Measurements from ENCODE around the gene DTHD1.

Gene DTHD1

DNA sequence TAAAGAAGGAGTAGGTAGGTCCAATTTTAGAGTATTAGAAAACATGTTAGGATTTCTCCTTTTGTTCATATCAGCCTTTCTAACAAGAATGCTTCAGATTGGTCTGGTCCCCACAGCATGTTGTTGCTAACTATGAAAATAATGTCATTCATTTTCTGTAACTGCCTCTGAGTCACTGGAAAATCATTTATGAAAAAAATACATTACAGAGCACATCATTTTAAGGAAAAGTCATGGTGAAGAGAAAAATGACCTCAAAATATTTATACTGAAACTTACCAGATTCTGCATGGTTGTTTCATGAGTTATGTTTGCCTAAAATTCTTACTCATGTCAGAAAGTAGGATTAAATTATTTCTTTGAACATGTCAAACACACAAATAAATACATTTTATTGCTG is 35.2 kb downstream of the DTHD1 start:
- peak; percentile 40 for DNase-seq

DNA sequence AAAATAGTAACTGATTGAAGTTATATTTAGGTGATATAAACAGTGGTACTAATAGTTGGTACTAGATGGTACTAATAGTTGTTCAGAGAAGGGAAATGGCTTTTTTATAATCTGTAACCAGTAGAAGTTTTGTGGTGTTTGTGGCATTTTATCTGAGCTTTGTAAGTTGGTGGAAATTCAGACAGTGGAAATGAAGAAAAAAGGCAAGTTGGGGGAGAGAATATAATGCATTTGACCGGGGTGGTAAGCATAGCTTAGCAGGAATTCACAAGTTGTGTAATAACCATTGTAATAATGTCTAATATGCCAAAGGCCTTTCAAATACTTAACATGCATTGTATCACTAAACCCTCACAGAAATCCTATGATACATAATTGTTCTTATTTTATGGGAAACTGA is 36.3 kb downstream of the DTHD1 start:
- peak; percentile 42 for DNase-seq

DNA sequence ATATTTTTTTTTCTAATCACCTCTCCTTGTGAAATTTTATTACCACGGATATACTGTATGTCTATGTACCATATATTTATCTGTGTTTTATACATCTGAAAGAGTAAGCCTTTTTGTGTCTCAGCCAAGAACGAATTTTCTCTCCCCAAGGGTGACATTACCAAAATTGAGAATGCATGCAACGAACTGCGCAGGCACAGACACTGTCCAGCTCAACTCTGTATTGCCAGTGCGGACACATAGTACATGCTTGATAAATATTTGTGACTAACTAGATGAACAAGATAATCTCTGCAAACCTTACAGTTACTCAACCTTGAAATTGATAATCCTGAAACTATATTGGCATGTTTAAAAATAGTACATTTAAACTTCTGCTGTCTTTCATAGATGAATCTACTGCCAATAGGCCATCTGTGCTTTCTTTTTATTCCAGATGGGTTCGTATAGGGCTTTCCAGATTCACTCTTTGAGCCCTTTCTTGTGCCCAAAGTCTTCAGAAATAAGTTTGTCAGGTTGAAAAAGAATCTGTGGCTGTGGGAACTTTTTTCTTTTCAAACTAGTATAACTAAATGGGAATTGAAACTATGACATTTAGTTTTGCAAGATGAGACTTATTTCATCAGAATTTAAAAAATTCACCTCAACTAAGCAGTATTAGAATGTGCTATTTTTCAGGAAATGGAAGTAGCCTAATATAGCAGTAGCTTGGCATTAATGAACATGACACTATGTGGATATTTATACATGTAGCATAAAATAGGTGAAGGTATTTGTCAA is 38.9 kb downstream of the DTHD1 start:
- no peak for DNase-seq

DNA sequence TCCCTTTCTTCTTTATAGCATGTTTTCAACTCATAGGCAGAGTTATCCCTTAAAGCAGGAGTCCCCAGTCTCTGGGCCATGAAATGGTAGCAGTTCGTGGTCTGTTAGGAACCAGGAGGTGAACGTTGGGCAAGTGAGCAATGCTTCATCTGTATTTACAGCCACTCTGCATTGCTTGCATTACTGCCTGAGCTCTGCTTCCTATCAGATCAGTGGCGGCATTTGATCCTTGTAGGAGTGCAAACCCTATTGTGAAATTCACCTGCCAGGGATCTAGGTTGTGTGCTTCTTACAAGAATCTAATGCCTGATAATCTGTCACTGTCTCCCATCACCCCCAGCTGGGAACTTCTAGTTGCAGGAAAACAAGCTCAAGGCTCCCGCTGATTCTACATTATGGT is 39.8 kb downstream of the DTHD1 start:
- DNase-seq, result peak; percentile 28

DNA sequence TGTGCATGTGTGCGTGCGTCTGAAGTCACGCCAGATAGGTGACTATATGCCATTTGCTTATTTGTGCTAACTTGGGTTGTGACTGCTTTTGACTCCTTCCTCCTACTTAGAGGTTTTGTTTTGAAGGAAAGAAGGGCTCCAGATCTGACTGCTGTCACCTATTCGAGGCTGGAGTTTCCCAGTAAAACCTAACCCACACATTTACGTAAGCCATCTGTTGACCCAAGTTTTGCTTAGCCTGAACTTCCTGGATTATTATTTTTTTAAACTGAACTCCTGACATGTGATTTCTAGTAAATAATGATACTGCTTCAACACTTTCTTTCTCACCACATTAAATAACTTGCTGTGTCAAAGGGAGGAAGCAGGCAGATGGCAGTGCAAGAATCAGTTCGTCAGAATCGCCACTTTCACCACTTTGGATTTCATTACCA is 41.5 kb downstream of the DTHD1 start:
- DNase-seq, result no peak

DNA sequence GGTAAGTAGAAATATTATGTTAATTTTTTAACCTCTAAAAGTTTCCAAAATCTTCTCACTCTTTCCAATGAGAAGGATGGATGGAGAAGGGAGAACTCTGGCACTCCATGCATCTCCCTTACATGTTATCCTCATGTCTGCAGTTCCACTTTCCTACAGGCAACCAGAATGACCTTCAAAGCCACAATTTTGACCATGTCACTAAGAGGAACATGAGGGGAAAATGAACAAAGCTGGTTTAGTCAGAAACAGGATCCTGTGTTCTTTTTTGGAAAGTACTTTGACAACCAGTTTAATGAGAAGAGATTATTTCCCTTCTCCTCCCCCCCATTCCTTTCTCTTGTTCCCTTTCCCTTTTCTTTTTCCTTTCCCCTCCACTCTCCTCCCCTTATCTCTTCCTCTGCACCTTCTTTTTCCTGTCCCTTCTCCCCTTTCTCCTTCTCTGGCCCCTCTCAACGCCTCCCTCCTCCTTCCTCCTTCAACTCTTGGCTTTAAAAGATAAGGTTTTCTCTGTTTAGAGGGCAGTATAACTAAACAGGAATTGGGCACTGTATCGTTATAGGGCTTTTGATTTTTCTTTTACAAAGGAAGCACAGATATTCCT is 42.5 kb downstream of the DTHD1 start:
- DNase-seq, result no peak

DNA sequence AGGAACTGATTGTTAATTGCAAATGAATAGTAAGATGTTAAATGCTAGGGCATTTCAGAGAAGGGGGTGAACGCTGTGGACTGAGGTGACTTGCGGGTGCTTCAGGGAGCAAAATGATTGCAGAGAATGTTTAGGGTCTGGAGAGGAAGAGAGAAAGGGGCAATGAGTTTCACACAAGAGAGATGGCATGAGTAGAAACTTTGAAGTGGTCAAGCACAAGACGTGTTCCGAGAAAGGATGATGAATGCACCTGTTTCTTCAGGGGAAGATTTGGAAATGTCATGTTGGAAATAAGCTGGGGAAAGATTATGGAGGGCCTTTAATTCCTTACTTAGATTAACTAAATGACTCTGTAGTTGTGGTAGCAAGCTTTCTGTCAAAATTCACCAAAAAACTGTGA is 43.4 kb downstream of the DTHD1 start:
- no peak for DNase-seq

DNA sequence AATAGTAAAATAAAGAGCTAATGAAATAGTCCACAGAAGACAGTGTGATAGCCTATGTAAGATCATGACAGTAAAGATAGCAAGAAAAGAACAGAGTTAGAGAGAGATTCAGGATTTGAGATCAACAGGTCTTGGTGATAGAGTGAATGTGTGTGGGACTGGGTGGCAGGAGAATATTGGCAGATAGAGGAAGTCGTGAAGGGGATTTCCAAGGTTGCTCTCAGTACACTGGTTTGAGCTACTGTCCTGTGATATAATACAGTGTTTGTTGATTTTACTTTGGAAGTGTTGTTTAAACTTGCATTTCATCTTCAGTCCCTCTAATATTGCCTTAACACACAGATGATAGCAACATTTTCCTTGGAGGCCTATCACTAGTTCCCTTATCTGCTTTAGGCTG is 44.1 kb downstream of the DTHD1 start:
- DNase-seq, result no peak

DNA sequence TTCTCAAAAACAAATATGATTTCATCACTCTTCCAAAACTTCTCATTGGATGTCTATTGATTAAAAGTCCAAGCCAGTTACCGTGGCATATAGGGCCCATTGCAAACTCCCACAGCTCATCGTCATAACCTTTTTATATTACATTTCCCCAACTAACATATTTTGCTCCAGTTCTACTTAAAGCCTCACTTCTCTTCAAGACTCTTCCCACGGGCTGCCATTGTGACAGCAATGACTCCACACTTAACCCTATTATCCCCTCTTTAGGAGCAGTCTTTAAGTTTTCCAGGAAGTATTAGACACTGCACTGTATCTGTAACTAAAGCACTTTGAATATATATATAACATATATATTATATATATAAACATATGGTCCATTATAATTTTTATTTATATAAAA is 44.5 kb downstream of the DTHD1 start:
- no peak for DNase-seq

DNA sequence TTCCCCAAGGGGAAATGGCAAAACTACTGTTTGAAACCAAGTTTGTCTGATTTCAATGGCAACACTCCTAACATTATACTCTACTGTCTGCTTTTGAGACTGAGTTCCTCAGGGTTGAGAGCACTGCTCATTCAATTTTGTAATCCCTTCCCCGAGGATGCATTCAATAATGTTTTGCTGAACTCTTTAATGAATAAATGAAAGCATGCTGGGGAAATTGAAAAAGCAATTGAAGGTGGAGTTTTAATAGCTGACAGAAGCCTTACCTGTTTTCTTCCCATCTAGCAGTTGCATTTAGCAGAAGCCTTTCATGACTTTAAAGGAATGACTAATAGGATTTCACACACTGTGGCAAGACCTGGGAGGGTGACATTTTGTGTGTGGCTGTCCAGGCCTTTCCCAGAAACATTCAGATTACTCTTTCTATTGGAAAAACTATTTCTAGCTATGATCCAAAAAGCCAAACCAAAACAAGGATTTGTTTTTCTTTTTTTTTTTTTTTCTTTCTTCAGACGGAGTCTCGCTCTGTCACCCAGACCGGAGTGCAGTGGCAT is 45.1 kb downstream of the DTHD1 start:
- no peak for DNase-seq

DNA sequence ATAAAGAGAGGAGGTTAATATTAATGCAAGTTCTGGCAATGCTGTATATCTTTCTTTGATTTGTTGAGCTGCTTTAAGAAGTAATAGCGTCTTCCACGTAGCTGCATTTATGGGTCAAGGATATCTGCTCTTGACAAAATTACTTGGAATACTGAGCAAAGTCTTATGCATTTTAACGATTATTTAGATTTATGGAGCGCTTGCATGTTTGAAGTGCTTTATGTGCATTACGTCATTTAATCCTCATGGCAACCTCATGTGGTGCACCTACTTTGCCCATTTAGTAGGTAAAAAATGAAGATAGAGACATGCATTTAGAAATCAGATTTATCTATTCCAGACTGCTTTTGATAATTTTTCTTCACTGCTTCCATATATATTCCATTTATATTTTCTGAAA is 46.0 kb downstream of the DTHD1 start:
- no peak for DNase-seq

DNA sequence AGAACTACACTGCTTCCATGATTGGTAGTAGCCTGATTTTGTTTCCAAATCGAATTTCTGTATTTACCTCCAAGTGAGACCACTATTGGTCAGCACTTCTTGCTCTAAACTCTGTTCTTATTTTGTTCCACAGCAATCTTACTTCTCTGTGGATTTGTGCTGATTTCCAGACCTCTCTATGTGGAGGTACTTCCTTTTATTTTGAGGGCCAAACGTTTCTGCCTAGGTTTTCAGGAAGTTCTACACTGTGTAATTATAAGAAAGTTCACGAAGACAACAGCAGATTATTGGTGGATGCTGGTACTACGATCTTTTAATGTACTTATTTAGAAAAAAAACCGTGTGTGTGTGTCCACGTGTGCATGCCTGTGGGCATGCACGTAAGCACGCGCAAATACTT is 46.7 kb downstream of the DTHD1 start:
- no peak for DNase-seq

DNA sequence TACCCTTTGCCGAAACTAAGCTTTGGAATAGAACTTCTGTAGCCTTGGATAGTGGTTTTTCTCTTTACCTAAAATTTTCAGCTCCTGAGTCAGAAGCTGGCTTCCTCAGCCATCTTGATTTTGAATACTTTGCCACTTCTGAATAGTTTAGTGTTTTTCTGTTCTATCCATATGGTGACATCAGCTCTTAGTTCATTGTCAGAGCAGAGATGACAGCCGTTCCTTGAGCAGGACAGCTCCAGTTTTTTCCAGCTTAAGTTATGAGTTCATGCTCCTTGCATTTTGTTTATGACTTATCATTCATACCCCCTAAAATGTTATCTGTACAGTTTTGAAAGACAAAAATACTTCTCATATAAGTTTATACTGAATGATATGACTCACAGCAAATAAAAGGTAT is 47.8 kb downstream of the DTHD1 start:
- DNase-seq, result no peak

DNA sequence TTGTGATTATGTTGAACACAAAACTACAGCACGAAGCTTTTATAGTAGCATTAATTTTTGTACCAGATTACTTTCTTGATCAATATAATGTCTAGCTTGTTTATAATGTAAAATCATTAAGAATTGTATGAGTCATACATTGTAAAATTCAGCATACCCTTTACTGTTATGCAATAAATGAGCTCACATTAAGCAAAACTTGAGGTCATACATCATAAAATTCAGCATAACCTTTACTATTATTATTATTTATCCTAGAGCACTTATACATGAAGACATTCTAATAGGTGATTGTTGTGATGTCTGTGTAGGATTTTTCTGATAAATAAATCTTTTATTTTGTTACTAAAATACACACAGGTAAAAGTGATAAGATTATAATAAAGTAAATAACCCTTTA is 49.4 kb downstream of the DTHD1 start:
- no peak for DNase-seq

DNA sequence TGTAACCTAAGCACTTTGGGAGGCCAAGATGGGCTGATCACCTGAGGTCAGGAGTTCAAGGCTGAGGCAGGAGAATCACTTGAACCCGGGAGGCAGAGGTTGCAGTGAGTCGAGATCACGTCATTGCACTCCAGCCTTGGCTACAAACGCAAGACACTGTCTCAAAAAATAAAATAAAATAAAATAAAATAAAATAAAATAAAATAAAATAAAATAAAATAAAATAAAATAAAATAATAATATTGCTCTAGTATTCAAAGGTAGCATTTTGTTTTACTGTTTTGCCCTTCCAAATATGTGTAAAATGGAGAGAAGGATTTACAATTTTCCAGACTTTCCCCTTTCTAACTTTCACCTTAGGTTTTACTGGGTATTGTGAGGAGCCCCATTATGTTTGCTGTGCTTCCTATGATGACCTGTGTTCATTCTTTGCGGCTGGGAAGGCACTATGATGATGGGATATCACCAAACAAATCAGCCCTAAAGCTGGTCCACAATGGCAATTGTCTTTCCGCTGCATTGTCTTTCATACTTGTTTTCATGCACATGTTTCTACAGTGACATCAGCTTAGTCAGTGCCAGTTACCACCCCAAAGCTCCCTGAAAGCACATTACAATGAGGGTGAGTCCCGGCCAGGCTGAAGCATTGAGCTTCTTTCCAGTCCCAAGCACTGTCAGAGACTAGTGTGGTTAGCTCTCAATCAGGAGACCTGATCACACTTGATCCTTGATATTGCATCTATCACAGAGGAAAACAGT is 50.8 kb downstream of the DTHD1 start:
- peak; percentile 17 for DNase-seq

DNA sequence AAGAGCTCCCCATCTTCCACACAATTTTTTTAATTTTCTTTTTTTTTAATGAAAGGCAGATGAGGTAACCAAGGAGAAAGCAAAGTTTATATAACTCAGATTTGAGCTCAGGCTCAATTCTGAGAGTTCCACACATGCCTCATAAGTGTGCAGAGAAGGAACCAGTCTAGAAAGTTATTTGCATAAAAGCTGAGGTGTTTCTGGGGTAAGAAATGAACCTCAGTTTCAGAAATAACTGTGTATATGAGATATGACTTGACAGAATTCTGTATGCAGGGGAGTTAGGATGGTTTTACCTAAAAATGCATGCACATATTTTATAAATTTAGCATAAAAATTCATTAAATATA is 51.3 kb downstream of the DTHD1 start:
- DNase-seq, result no peak

DNA sequence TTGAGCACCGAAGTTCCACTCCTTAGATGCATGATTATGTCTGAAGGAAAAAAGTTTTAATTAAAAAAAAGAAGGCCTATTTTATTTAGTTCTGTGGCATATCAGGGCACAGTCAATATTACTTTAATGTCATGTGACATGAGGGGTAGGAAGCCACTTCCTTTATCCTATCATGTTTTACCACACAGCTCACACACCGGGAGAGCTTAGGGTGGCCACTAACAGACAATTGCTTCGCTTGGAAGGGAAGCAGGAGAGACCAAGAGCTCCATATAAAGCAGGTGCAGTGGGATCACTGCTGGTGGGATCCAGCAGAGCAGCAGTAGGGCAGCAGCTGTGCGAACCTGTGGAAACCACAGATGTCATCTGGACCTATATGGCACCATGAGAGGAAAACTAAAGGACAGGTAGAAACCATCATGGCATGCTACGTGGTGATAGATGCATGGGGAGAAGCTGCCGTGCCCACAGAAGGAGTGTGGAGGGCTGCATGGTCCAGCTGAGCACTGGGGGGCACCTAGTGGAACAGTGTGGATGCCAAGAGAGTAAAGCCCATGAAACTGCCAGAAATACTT is 52.0 kb downstream of the DTHD1 start:
- no peak for DNase-seq

DNA sequence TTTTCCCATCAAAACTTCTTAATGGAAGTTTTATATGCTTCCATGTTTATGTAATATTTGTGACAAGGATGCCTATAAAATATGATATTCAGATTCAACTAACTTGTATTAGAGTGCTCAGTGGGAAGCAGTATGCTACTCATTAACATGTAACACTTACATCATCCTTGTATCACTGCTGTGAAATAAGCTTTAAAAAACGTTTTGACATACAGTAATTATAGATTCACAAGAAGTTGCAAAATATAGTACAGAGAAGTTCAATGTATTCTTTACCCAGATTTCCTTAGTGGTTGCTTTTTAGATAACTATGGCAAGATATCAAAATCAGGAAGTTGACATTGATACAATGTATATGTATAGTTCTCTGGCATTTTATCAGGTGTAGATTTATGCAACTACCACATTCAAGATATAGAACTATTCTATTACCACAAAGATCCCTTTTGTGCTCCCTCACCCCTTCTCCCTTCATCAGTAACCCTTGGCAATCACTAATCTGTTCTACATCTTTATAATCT is 56.3 kb downstream of the DTHD1 start:
- DNase-seq, result no peak

DNA sequence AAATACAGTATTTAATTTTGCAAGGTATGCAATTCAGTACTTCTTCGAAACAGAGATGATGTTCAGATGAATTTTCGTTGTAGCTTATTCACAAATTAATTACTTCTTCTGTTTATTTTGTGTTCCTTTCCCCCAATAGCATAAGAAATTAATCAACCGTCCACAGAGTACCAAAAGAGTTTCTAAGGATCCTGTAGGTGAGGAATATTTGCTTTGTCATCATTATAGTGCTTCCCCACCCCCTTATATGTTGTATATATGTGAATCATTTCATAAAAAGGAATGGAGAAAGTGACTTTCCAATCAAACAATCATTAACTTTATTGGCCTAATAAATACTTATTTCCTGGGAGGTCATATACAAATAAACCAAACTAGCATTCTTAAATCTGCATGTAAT is 57.6 kb downstream of the DTHD1 start:
- no peak for DNase-seq

DNA sequence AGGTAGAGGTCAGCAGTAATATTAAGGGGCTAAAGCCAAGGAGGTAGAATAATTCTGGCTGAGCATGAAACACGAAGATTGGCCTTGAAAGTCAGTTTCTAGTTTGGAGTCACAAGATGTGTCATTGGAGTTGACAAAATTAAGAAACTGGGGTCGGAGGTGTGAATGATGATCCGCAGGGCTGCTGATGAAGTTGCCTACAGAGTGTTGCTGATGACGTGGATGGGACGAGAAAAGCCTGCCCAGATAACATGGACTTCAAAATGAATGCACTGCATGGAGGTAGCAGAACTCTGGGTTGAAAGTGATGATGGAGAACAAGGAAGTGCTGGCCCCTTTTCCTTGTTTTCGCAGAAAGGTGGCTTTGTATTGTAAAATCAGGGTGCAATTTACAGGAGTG is 60.5 kb downstream of the DTHD1 start:
- DNase-seq, result no peak

DNA sequence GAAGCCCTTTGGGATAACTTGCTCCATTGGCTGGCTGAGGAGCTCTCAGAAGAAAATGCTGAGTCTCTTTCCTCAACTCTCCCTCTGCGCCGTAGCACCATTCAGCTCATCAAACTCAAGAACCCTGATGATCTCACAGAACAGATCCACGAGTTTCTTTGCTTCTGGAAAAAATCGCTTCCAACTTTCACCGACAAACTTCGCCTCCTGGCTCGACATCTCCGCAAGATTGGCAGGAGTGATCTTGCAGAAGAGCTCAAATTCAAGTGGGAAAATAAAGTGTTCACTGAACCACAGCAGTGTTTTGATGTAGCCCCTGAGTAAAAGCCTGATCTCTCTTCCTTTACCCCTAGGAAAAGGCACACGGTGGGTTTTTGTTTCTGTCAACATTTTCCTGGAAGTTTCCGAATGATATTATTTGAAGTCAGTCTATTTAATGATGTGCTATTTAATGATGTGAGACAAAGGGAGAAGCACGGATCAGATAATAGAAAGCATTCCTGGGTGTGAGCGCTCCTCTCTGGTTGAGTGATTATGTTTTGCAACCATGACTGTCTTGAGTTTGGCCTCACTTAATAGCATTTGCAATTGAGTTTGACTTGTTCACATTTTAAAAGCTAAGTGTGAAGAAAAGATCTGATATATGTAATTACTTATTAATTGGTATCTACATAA is 62.2 kb downstream of the DTHD1 start:
- no peak for DNase-seq

DNA sequence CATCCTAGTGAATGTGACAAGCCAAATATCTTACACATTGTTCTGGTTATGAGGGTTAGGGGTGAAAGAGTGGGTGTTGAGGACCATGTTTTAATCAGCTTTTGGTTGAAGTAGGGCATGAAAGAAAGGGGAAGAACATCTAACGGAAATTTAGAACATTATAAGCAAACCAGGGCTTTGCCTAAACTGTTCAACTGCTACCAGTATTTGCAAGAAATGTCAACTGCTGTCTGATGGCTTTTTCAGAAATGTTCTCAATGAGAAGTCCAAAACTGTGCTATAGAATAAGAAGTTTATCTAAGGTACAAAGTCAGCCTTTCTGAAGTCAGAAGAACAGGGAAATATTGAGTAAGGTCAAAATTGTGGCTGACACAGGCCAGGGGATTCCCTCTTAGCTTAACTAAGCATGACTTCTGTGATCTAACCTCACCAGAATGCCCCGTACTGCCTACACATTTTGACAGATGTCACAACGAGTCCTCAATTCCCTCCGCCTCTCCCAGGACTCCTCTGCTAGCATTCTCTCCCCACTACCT is 67.1 kb downstream of the DTHD1 start:
- DNase-seq, result no peak
